ENCODE data around the gene OTUB1. TPM values are rescaled to one million over a fixed set of nuclear protein-coding genes. Genes with fewer than 3 reads are reported as not detected.

Gene OTUB1
- total and polyA plus RNA-seq, 7 experiments from 2014 or later = 59.4 to 125 (median 75.0) TPM

GRCh38 chr11:64037027-64037634 is 50.9 kb downstream of the OTUB1 start:
- Mint-ChIP-seq H3K4me3 (peak overlapping the region in 1 of 10 donors; percentile 18), H3K27me3 (peaks cover 16 to 43% (median 39%) of the 10 kb centered on the region in 5 donors), H3K9me3 (peaks cover 0 to 1% (median 0%) of the 10 kb centered on the region in 11 donors), H3K27ac (no peak overlapping the region), H3K4me1 (peaks cover 3 to 13% (median 9%) of the 10 kb centered on the region in 7 donors), H3K36me3 (peaks cover 0 to 6% (median 0%) of the 10 kb centered on the region in 5 donors)
- Histone ChIP-seq H3K27ac (ENCODE audit: low read depth, low read length) (no peak overlapping the region), H3K36me3 (ENCODE audit: control insufficient read depth in 2 of 3, insufficient read depth in 3 of 3, low read length in 3 of 3) (no peaks in the 10 kb centered on the region), H3K4me1 (ENCODE audit: control insufficient read depth in 2 of 2, insufficient read depth in 2 of 2, low read length in 2 of 2) (no peaks in the 10 kb centered on the region), H3K27me3 (ENCODE audit: control insufficient read depth in 2 of 2, insufficient read depth in 2 of 2, low read length in 2 of 2) (no peaks in the 10 kb centered on the region), H3K4me3 (ENCODE audit: low read length) (no peak overlapping the region), H3K9me3 (ENCODE audit: control insufficient read depth in 2 of 3, low read length in 3 of 3) (no peaks in the 10 kb centered on the region)
- DNase-seq = no peak
- POLR2A ChIA-PET = no interaction called here
- ATAC-seq = no peak
- CTCF ChIA-PET = interaction anchor here (0.6 kb wide), 1 partner anchor 1668 kb away, joined by 3 read pairs; no protein-coding TSS in a partner anchor
- intact Hi-C loops (cut with micrococcal nuclease) = no loop called here

- Histone ChIP-seq H3K27me3 (ENCODE audit: control insufficient read depth in 2 of 2, insufficient read depth in 2 of 2, low read length in 2 of 2) (no peaks in the 10 kb centered on the region), H3K4me3 (ENCODE audit: low read length) (no peak overlapping the region), H3K27ac (ENCODE audit: low read depth, low read length) (no peak overlapping the region), H3K9me3 (ENCODE audit: control insufficient read depth in 2 of 3, low read length in 3 of 3) (no peaks in the 10 kb centered on the region), H3K4me1 (ENCODE audit: control insufficient read depth in 2 of 2, insufficient read depth in 2 of 2, low read length in 2 of 2) (no peaks in the 10 kb centered on the region), H3K36me3 (ENCODE audit: control insufficient read depth in 2 of 3, insufficient read depth in 3 of 3, low read length in 3 of 3) (no peaks in the 10 kb centered on the region)
- CTCF ChIA-PET = no interaction called here
- ATAC-seq = no peak
- no peak for DNase-seq
- Mint-ChIP-seq H3K27ac (no peak overlapping the region), H3K4me3 (no peak overlapping the region), H3K4me1 (peaks cover 3 to 13% (median 9%) of the 10 kb centered on the region in 7 donors), H3K9me3 (peaks cover 0 to 1% (median 0%) of the 10 kb centered on the region in 11 donors), H3K36me3 (peaks cover 0 to 6% (median 0%) of the 10 kb centered on the region in 5 donors), H3K27me3 (peaks cover 16 to 37% (median 34%) of the 10 kb centered on the region in 5 donors)
- intact Hi-C loops (cut with micrococcal nuclease) = no loop called here
- POLR2A ChIA-PET = no interaction called here
Measured at GRCh38 chr11:64038500-64038899, 52.3 kb downstream of the OTUB1 start.

GRCh38 chr11:64039012-64039665 is 52.9 kb downstream of the OTUB1 start:
- H3K36me3 Mint-ChIP-seq = peaks cover 0 to 4% (median 0%) of the 10 kb centered on the region in 5 donors
- H3K36me3 ChIP-seq (ENCODE audit: control insufficient read depth in 2 of 3, insufficient read depth in 3 of 3, low read length in 3 of 3) = no peaks in the 10 kb centered on the region
- H3K4me3 ChIP-seq (ENCODE audit: low read length) = no peak overlapping the region
- H3K27ac ChIP-seq (ENCODE audit: low read depth, low read length) = no peak overlapping the region
- DNase-seq (no peak), ATAC-seq (no peak)
- H3K9me3 Mint-ChIP-seq = no peaks in the 10 kb centered on the region
- H3K27ac Mint-ChIP-seq = no peak overlapping the region
- H3K27me3 ChIP-seq (ENCODE audit: control insufficient read depth in 2 of 2, insufficient read depth in 2 of 2, low read length in 2 of 2) = no peaks in the 10 kb centered on the region
- no peaks in the 10 kb centered on the region for H3K9me3 ChIP-seq (ENCODE audit: control insufficient read depth in 2 of 3, low read length in 3 of 3)
- peaks cover 11 to 32% (median 30%) of the 10 kb centered on the region in 5 donors for H3K27me3 Mint-ChIP-seq
- ChIA-PET POLR2A (no interaction called here), CTCF (no interaction called here)
- H3K4me1 Mint-ChIP-seq = peaks cover 1 to 10% (median 8%) of the 10 kb centered on the region in 7 donors
- H3K4me1 ChIP-seq (ENCODE audit: control insufficient read depth in 2 of 2, insufficient read depth in 2 of 2, low read length in 2 of 2) = no peaks in the 10 kb centered on the region
- intact Hi-C loops (cut with micrococcal nuclease) = no loop called here
- no peak overlapping the region for H3K4me3 Mint-ChIP-seq

- peaks cover 0 to 23% (median 17%) of the 10 kb centered on the region in 5 donors for H3K27me3 Mint-ChIP-seq
- H3K4me3 Mint-ChIP-seq = no peak overlapping the region
- no peaks in the 10 kb centered on the region for H3K4me1 Mint-ChIP-seq
- H3K9me3 Mint-ChIP-seq = no peaks in the 10 kb centered on the region
- H3K27ac Mint-ChIP-seq = no peak overlapping the region
- intact Hi-C loops (cut with micrococcal nuclease) = no loop called here
- Histone ChIP-seq H3K4me3 (ENCODE audit: low read length) (no peak overlapping the region), H3K4me1 (ENCODE audit: control insufficient read depth in 2 of 2, insufficient read depth in 2 of 2, low read length in 2 of 2) (no peaks in the 10 kb centered on the region), H3K36me3 (ENCODE audit: control insufficient read depth in 2 of 3, insufficient read depth in 3 of 3, low read length in 3 of 3) (no peaks in the 10 kb centered on the region), H3K27me3 (ENCODE audit: control insufficient read depth in 2 of 2, insufficient read depth in 2 of 2, low read length in 2 of 2) (no peaks in the 10 kb centered on the region), H3K9me3 (ENCODE audit: control insufficient read depth in 2 of 3, low read length in 3 of 3) (no peaks in the 10 kb centered on the region), H3K27ac (ENCODE audit: low read depth, low read length) (no peak overlapping the region)
- CTCF ChIA-PET = no interaction called here
- no peak for ATAC-seq
- POLR2A ChIA-PET = no interaction called here
- no peak for DNase-seq
- peaks cover 0 to 3% (median 0%) of the 10 kb centered on the region in 5 donors for H3K36me3 Mint-ChIP-seq
Measured at GRCh38 chr11:64040684-64041322, 54.6 kb downstream of the OTUB1 start.

GRCh38 chr11:64041846-64042245 is 55.6 kb downstream of the OTUB1 start:
- Histone ChIP-seq H3K36me3 (ENCODE audit: control insufficient read depth in 2 of 3, insufficient read depth in 3 of 3, low read length in 3 of 3) (no peaks in the 10 kb centered on the region), H3K4me3 (ENCODE audit: low read length) (no peak overlapping the region), H3K27ac (ENCODE audit: low read depth, low read length) (no peak overlapping the region), H3K27me3 (ENCODE audit: control insufficient read depth in 2 of 2, insufficient read depth in 2 of 2, low read length in 2 of 2) (no peaks in the 10 kb centered on the region), H3K4me1 (ENCODE audit: control insufficient read depth in 2 of 2, insufficient read depth in 2 of 2, low read length in 2 of 2) (no peaks in the 10 kb centered on the region), H3K9me3 (ENCODE audit: control insufficient read depth in 2 of 3, low read length in 3 of 3) (no peaks in the 10 kb centered on the region)
- DNase-seq = no peak
- Mint-ChIP-seq H3K4me1 (no peaks in the 10 kb centered on the region), H3K27me3 (peaks cover 0 to 23% (median 17%) of the 10 kb centered on the region in 5 donors), H3K27ac (no peak overlapping the region), H3K36me3 (peaks cover 0 to 3% (median 0%) of the 10 kb centered on the region in 5 donors), H3K9me3 (no peaks in the 10 kb centered on the region), H3K4me3 (no peak overlapping the region)
- ATAC-seq = no peak
- POLR2A ChIA-PET = no interaction called here
- intact Hi-C loops (cut with micrococcal nuclease) = no loop called here
- CTCF ChIA-PET = no interaction called here

GRCh38 chr11:64042301-64042700 is 56.1 kb downstream of the OTUB1 start:
- H3K4me1 ChIP-seq (ENCODE audit: control insufficient read depth in 2 of 2, insufficient read depth in 2 of 2, low read length in 2 of 2) = no peaks in the 10 kb centered on the region
- H3K4me3 ChIP-seq (ENCODE audit: low read length) = no peak overlapping the region
- POLR2A ChIA-PET = no interaction called here
- H3K36me3 ChIP-seq (ENCODE audit: control insufficient read depth in 2 of 3, insufficient read depth in 3 of 3, low read length in 3 of 3) = no peaks in the 10 kb centered on the region
- CTCF ChIA-PET = no interaction called here
- Mint-ChIP-seq H3K27ac (no peak overlapping the region), H3K9me3 (no peaks in the 10 kb centered on the region), H3K36me3 (peaks cover 0 to 3% (median 0%) of the 10 kb centered on the region in 5 donors), H3K4me1 (no peaks in the 10 kb centered on the region), H3K27me3 (peaks cover 0 to 23% (median 15%) of the 10 kb centered on the region in 5 donors), H3K4me3 (no peak overlapping the region)
- H3K9me3 ChIP-seq (ENCODE audit: control insufficient read depth in 2 of 3, low read length in 3 of 3) = no peaks in the 10 kb centered on the region
- no peak overlapping the region for H3K27ac ChIP-seq (ENCODE audit: low read depth, low read length)
- ATAC-seq = no peak
- H3K27me3 ChIP-seq (ENCODE audit: control insufficient read depth in 2 of 2, insufficient read depth in 2 of 2, low read length in 2 of 2) = no peaks in the 10 kb centered on the region
- DNase-seq = no peak
- intact Hi-C loops (cut with micrococcal nuclease) = no loop called here
